SU-DHL-6 (cell line): ENCODE data around the gene WWC1.

Source experiments
- H2AFZ ChIP-seq: fragments of 200-600 bp; sonication (generic); 2 replicates; pipeline ENCODE4 v1.6.1; 2014; ENCODE audit warnings: low read depth, mild to moderate bottlenecking, moderate library complexity, mixed read lengths, antibody characterized with exemption, low read length; ENCODE audit not compliant: severe bottlenecking
- H3F3A ChIP-seq: fragments of 200-600 bp; shearing (Covaris generic); 2 replicates; pipeline ENCODE4 v1.6.0; 2016; ENCODE audit warnings: antibody characterized with exemption, mild to moderate bottlenecking; ENCODE audit not compliant: insufficient read depth
- H3K27ac ChIP-seq: fragments of 200-600 bp; sonication (generic); 2 replicates; pipeline ENCODE4 v1.5.1; 2016; ENCODE audit warnings: low read depth, mild to moderate bottlenecking, low read length, moderate library complexity, mixed read lengths
- H3K27me3 ChIP-seq: fragments of 200-600 bp; sonication (generic), shearing (Covaris generic); 2 replicates; pipeline ENCODE4 v1.6.0; 2014; ENCODE audit warnings: mild to moderate bottlenecking, low read length
- H3K36me3 ChIP-seq: fragments of 200-600 bp; sonication (generic); 2 replicates; pipeline ENCODE4 v1.6.1; 2014; ENCODE audit warnings: mild to moderate bottlenecking, low read length, mixed read lengths
- H3K4me2 ChIP-seq: fragments of 300-600, 200-600 bp; shearing (Covaris generic), sonication (generic); 2 replicates; pipeline ENCODE4 v1.6.0; 2014; ENCODE audit warnings: low read length, low read depth, mild to moderate bottlenecking; ENCODE audit not compliant: poor library complexity, severe bottlenecking
- H3K4me3 ChIP-seq: fragments of 200-600 bp; sonication (generic); 2 replicates; pipeline ENCODE4 v1.5.1; 2014; ENCODE audit warnings: antibody characterized with exemption, low read length, mild to moderate bottlenecking, mixed read lengths; ENCODE audit not compliant: insufficient read depth, poor library complexity, severe bottlenecking
- H3K79me2 ChIP-seq: fragments of 200-600 bp; sonication (generic); 2 replicates; pipeline ENCODE4 v1.6.1; 2014; ENCODE audit warnings: mild to moderate bottlenecking, low read length, moderate library complexity; ENCODE audit not compliant: insufficient read depth
- H3K9ac ChIP-seq: fragments of 200-600 bp; sonication (generic); 2 replicates; pipeline ENCODE4 v1.7.0; 2014; ENCODE audit warnings: mild to moderate bottlenecking, low read length
- H3K9me2 ChIP-seq: fragments of 200-600 bp; sonication (generic); replicated peaks from 2 replicates; pipeline ENCODE4 v1.6.1; 2014; ENCODE audit warnings: low read length; ENCODE audit not compliant: insufficient read depth
- H3K9me3 ChIP-seq: fragments of 200-600 bp; sonication (generic); 2 replicates; pipeline ENCODE4 v1.6.1; 2014; ENCODE audit warnings: low read length, mixed read lengths; ENCODE audit not compliant: insufficient read depth
- H4K20me1 ChIP-seq: fragments of 200-600 bp; sonication (generic); 2 replicates; pipeline ENCODE4 v1.6.1; 2014; ENCODE audit warnings: low read depth, mild to moderate bottlenecking, antibody characterized with exemption, low read length, moderate library complexity, mixed read lengths
- EZH2phosphoT487 ChIP-seq: fragments of 200-600 bp; sonication (generic), shearing (Covaris generic); conservative IDR thresholded peaks from 2 replicates; pipeline ENCODE4 v1.6.1; 2018; ENCODE audit warnings: mild to moderate bottlenecking, antibody characterized with exemption, low read length, moderate library complexity, mixed read lengths
- TF ChIP-seq, protein P1 (sequence below): fragments of 200-600 bp; sonication (generic); IDR thresholded peaks from one replicate; pipeline ENCODE4 v1.5.1; 2017; ENCODE audit warnings: antibody characterized with exemption, mild to moderate bottlenecking, low read length, moderate library complexity; ENCODE audit not compliant: insufficient read depth, poor library complexity, severe bottlenecking

WWC1 gene

DNA sequence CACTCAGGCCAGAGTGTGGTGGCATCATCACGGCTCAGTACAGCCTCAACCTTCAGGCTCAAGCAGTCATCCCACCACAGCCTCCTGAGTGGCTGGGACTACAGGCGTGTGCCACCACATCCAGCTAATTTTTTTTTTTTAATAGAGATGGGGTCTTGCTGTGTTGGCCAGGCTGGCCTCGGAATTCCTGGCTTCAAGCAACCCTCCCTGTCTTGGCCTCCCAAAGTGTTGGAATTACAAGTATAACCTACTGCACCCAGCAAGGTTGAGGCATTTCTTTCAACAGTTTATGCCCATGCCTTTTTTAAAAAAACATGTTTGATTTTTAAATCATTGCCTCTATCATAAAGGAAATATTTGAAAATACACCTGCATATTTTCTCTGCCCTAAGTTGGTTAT is 197.6 kb downstream of the WWC1 start:
- 0 out of 2 replicates have a peak, but pooled peaks cover 6% of the 10 kb centered on the region for H4K20me1 ChIP-seq
- no peak overlapping the region for H3K9ac ChIP-seq
- H3F3A ChIP-seq, result no peaks in the 10 kb centered on the region
- H3K4me2 ChIP-seq, result no peak overlapping the region
- no peak overlapping the region for H3K4me3 ChIP-seq
- TF ChIP-seq EZH2phosphoT487, result no peak
- TF ChIP-seq, protein P1, sequence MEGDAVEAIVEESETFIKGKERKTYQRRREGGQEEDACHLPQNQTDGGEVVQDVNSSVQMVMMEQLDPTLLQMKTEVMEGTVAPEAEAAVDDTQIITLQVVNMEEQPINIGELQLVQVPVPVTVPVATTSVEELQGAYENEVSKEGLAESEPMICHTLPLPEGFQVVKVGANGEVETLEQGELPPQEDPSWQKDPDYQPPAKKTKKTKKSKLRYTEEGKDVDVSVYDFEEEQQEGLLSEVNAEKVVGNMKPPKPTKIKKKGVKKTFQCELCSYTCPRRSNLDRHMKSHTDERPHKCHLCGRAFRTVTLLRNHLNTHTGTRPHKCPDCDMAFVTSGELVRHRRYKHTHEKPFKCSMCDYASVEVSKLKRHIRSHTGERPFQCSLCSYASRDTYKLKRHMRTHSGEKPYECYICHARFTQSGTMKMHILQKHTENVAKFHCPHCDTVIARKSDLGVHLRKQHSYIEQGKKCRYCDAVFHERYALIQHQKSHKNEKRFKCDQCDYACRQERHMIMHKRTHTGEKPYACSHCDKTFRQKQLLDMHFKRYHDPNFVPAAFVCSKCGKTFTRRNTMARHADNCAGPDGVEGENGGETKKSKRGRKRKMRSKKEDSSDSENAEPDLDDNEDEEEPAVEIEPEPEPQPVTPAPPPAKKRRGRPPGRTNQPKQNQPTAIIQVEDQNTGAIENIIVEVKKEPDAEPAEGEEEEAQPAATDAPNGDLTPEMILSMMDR, result no peak
- peaks cover 17% of the 10 kb centered on the region for H3K79me2 ChIP-seq
- H3K27ac ChIP-seq, result no peak overlapping the region
- no peaks in the 10 kb centered on the region for H3K9me3 ChIP-seq
- no peak overlapping the region for H2AFZ ChIP-seq
- H3K36me3 ChIP-seq, result peaks cover 42% of the 10 kb centered on the region; the same call in 1 of the 2 replicates
- H3K9me2 ChIP-seq, result no peaks in the 10 kb centered on the region
- no peaks in the 10 kb centered on the region for H3K27me3 ChIP-seq

DNA sequence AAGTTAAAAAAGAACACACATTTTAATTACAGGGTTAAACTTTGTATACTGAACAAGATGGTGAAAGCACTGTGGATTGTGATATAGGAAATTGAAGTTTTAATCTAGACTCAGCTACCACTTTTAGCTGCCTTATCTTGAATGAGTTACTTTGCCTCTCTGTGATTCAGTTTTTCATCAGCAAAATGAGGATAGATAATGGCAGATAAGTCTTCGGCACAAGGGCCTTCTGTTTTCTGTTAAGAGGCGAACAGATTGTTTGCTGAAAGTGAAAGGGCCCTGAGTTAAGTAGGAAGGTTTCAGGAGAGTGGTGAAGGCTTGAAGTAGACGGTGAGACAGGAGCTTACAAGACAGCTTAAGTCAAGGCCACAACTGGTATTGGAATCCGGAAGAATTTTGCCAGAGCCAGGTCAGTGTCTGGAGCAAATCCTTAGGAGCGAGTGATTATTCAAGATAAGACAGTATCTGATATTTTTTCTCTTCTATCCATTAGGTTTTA is 202.7 kb downstream of the WWC1 start:
- no peak overlapping the region for H3K4me3 ChIP-seq
- H4K20me1 ChIP-seq, result 0 out of 2 replicates have a peak, but pooled peaks cover 6% of the 10 kb centered on the region
- H3K4me2 ChIP-seq, result no peak overlapping the region
- H3K27me3 ChIP-seq, result no peaks in the 10 kb centered on the region
- no peak overlapping the region for H3K27ac ChIP-seq
- no peaks in the 10 kb centered on the region; the same call in 1 of the 2 replicates for H3K79me2 ChIP-seq
- H3K9me2 ChIP-seq, result no peaks in the 10 kb centered on the region
- H3K36me3 ChIP-seq, result peaks cover 62% of the 10 kb centered on the region
- TF ChIP-seq, protein P1, result no peak
- TF ChIP-seq EZH2phosphoT487, result no peak
- no peak overlapping the region for H3K9ac ChIP-seq
- H3F3A ChIP-seq, result no peaks in the 10 kb centered on the region
- H2AFZ ChIP-seq, result no peak overlapping the region
- no peaks in the 10 kb centered on the region for H3K9me3 ChIP-seq

DNA sequence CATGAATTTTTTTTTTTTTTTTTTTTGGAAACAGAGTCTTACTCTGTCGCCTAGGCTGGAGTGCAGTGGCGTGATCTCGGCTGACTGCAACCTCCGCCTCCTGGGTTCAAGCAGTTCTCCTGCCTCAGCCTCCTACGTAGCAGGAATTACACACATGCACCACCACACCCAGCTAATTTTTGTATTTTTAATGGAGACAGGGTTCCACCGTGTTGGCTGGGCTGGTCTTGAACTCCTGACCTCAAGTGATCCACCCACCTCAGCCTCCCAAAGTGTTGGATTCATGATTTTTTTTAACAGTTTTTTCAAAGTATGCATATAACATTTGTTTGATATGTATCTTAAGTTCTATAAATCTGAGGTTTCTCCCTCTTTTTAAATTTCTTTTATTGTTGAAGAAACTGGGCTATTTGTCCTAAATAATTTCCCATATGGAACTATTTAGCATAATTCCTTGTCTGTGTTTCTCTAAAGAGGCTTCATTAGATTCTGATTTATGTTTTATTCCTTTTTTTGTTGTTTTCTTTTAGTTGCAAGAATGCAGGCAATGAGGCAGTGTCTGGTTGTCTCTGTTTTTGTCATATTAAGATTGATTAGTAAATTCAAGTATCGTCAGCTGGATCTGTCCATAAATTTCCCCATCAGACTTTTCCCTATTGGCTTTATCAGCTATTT is 211.3 kb downstream of the WWC1 start:
- no peaks in the 10 kb centered on the region for H3K9me3 ChIP-seq
- H3K27me3 ChIP-seq, result no peaks in the 10 kb centered on the region
- no peak overlapping the region for H2AFZ ChIP-seq
- H3F3A ChIP-seq, result 0 out of 2 replicates have a peak, but pooled peaks cover 2% of the 10 kb centered on the region
- H3K4me3 ChIP-seq, result no peak overlapping the region
- H4K20me1 ChIP-seq, result no peaks in the 10 kb centered on the region
- H3K27ac ChIP-seq, result no peak overlapping the region
- TF ChIP-seq, protein P1, result no peak
- no peak for TF ChIP-seq EZH2phosphoT487
- no peaks in the 10 kb centered on the region for H3K79me2 ChIP-seq
- no peak overlapping the region for H3K4me2 ChIP-seq
- H3K9ac ChIP-seq, result no peak overlapping the region
- H3K36me3 ChIP-seq, result peaks cover 38% of the 10 kb centered on the region; the same call in 1 of the 2 replicates
- no peaks in the 10 kb centered on the region for H3K9me2 ChIP-seq
